Adipose tissue (tissue), 3 donors: ENCODE data around the gene STPG1. TPM values are rescaled to one million over a fixed set of nuclear protein-coding genes. Genes with fewer than 3 reads are reported as not detected.

Experiments used
- H3K27ac ChIP-seq: one replicate; pipeline ENCODE4 v1.5.1; 2013; ENCODE audit warnings: low read depth, low read length
- WGBS, 3 donors: extraction: QIAGEN DNeasy Blood & Tissue Kit; methylation state at CpG; one replicate each; pipeline ENCODE4 v1.1.7; 2013; 5-methylcytosine and 5-hydroxymethylcytosine counted together
- polyA plus RNA-seq, 3 donors: library from polyadenylated mRNA; stranded (reverse); fragments of 200-250 nt; gene quantifications; one replicate each; pipeline ENCODE4 v1.2.3, GENCODE V29; 2013
- donor health status: healthy with polysubstance abuse.
- donor health status: Bipolar disorder and iron deficiency.
- donor health status: healthy.

The STPG1 gene
- polyA plus RNA-seq, 3 donors, result 3.0 to 6.9 (median 3.3) TPM

GRCh38 chr1:24435782-24436365 lies 22.3 kb upstream of the STPG1 start:
- WGBS, 3 donors, result 79 to 83% (median 82%) methylated on average over 8 of the region's 8 CpGs
- H3K27ac ChIP-seq, result no peak overlapping the region

GRCh38 chr1:24427545-24427862 lies 13.9 kb upstream of the STPG1 start:
- H3K27ac ChIP-seq, result no peak overlapping the region
- 52 to 93% (median 87%) methylated on average over 1 of the region's 1 CpG for WGBS, 3 donors

GRCh38 chr1:24426744-24427544 lies 13.4 kb upstream of the STPG1 start:
- no peak overlapping the region for H3K27ac ChIP-seq
- WGBS, 3 donors, result 70 to 93% (median 91%) methylated on average over 7 of the region's 7 CpGs

GRCh38 chr1:24425922-24426321 lies 12.3 kb upstream of the STPG1 start:
- no peak overlapping the region for H3K27ac ChIP-seq
- 73 to 90% (median 84%) methylated on average over 7 of the region's 7 CpGs for whole genome bisulfite sequencing, 3 donors

- no peak overlapping the region for H3K27ac ChIP-seq
- WGBS, 3 donors, result 41 to 81% (median 72%) methylated on average over 3 of the region's 3 CpGs
Measured at GRCh38 chr1:24425441-24425840, 11.9 kb upstream of the STPG1 start.

GRCh38 chr1:24424990-24425389 lies 11.4 kb upstream of the STPG1 start:
- no peak overlapping the region for H3K27ac ChIP-seq
- 88 to 96% (median 90%) methylated on average over 3 of the region's 3 CpGs for WGBS, 3 donors

GRCh38 chr1:24424207-24424606 lies 10.6 kb upstream of the STPG1 start:
- WGBS, 3 donors, result 63 to 93% (median 92%) methylated on average over 5 of the region's 5 CpGs
- no peak overlapping the region for H3K27ac ChIP-seq

- H3K27ac ChIP-seq, result no peak overlapping the region
- 79 to 95% (median 86%) methylated on average over 2 of the region's 2 CpGs for WGBS, 3 donors
Measured at GRCh38 chr1:24421502-24421901, 7.9 kb upstream of the STPG1 start.

GRCh38 chr1:24420547-24420946 lies 7.0 kb upstream of the STPG1 start:
- WGBS, 3 donors, result 72 to 84% (median 76%) methylated on average over 4 of the region's 4 CpGs
- H3K27ac ChIP-seq, result no peak overlapping the region

GRCh38 chr1:24418898-24419628 lies 5.5 kb upstream of the STPG1 start:
- WGBS, 3 donors, result 46 to 69% (median 56%) methylated on average over 14 of the region's 14 CpGs
- H3K27ac ChIP-seq, result no peak overlapping the region

GRCh38 chr1:24417681-24418080 lies 4.1 kb upstream of the STPG1 start:
- H3K27ac ChIP-seq, result no peak overlapping the region
- WGBS, 3 donors, result 77 to 87% (median 77%) methylated on average over 1 of the region's 1 CpG

- 44 to 63% (median 59%) methylated on average over 10 of the region's 10 CpGs for WGBS, 3 donors
- H3K27ac ChIP-seq, result no peak overlapping the region
Measured at GRCh38 chr1:24416666-24417391, 3.2 kb upstream of the STPG1 start.

- whole genome bisulfite sequencing, 3 donors, result 1 to 5% (median 2%) methylated on average over 35 of the region's 35 CpGs
- H3K27ac ChIP-seq, result no peak overlapping the region
Measured at GRCh38 chr1:24415910-24416665, 2.5 kb upstream of the STPG1 start.

- H3K27ac ChIP-seq, result no peak within 1 kb of the TSS
- 2 to 3% (median 2%) methylated on average over 28 of the region's 28 CpGs for WGBS, 3 donors
Measured at GRCh38 chr1:24415334-24415909, 1.8 kb upstream of the STPG1 start, which contains the start of gene NIPAL3. Gene NIPAL3, plus strand, starts transcription at chr1:24415802. Its CDS starts 3,746 bp downstream, at chr1:24419548.

GRCh38 chr1:24414775-24415333 lies 1.3 kb upstream of the STPG1 start:
- H3K27ac ChIP-seq, result no peak overlapping the region
- 47 to 74% (median 68%) methylated on average over 22 of the region's 22 CpGs for WGBS, 3 donors

GRCh38 chr1:24412408-24412807 lies 1.2 kb downstream of the STPG1 start:
- 72 to 93% (median 78%) methylated on average over 1 of the region's 1 CpG for WGBS, 3 donors
- no peak overlapping the region for H3K27ac ChIP-seq

- H3K27ac ChIP-seq, result no peak overlapping the region
- 79 to 82% (median 81%) methylated on average over 6 of the region's 6 CpGs for WGBS, 3 donors
Measured at GRCh38 chr1:24411963-24412362, 1.6 kb downstream of the STPG1 start.
